RPMI7951 (cell line): ENCODE measurements around the gene ELSPBP1. TPM values are rescaled to one million over a fixed set of nuclear protein-coding genes. Genes with fewer than 3 reads are reported as not detected.
"Not testable (repeated sequence)": the region's sequence is repeated elsewhere in the genome, so short reads cannot be mapped to it uniquely, and the experiment has no call there.

Source experiments
- DNase-seq: peaks from one replicate; pipeline ENCODE4 v3.0.0-alpha.2; 2012; ENCODE audit warnings: low read depth
- total RNA-seq: library from RNA; depleted of rRNA; stranded (reverse); fragments of >200 nt; shearing (Covaris generic); gene quantifications from 2 replicates; pipeline ENCODE4 v1.2.3, GENCODE V29; 2014; rRNA removed

The ELSPBP1 gene
- not detected in 2 replicates for total RNA-seq

DNA sequence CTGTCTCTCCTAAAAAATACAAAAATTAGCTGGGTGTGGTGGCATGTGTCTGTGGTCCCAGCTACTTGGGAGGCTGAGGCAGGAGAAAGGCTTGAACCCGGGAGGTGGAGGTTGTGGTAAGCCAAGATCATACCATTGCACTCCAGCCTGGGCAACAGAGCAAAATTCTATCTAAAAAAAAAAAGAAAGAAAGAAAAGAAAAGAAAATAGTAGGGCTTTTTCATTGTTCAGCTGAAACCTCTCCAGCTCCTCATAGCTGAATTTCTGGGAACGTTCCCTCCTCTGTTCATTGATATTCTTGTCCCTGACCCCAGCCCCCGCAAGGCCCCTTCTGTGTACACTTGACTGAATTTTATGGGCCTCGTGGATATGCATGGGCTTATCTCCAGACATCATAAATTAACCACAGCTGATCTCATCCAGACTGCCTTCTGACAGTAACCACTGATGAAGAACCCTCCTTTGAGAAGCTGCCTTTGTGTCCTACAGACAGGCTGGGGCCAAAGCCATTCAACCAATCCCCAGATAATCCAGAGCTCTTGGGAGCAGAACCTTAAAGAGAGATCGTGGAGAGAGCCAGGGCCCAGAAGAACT, at the start of gene ELSPBP1:
ELSPBP1 (plus strand) TSS at position 424 of the 594 bp plus-strand sequence. CDS start 14,036 bp downstream, outside the sequence.
- DNase-seq: peak; percentile 13

DNA sequence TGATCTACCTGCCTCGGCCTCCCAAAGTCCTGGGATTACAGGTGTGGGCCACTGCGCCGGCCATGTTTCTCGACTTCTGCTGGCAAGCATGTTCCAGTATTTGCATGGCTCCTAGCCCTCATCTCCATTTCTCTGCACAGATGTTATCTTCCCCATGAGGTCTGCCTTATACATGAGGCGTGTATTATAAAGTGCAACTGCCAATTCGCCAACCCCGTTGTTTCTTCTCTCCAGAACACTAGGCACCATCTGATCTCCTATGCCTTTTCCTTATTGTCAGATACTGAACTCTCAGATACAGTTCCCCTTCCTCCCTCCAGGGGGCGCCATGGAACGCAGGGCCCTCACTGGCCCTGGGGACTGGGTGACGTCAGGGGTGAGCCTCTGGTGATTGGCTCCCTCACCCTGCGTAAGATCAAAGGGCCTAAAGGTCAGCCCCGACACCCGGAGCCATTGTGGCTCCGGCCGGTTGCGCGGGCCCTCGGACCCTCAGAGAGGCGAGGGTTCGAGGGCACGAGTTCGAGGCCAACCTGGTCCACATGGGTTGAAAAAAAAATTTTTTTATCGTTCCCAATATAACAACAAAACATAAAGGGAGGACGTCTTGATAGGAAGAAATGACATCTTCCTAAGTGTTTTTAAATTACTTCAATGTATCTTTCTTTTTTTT, 44.4 kb upstream of the ELSPBP1 start:
- DNase-seq: not testable (repeated sequence)

DNA sequence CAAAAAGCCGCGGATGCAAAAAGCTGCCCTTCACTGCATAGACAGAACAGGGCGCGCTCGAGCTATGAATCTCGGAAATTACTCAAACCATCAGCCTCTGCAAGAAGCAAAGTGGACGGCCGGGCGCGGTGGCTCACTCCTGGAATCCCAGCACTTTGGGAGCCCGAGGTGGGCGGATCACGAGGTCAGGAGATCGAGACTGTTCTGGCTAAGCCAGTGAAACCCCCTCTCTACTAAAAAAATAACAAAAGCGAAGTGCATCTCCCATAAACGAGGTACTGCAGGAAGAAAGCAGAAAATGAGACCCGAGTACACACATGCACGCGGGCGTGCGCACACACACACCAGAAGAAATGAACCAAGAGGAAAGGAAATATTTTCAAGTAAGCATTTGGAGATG, 42.3 kb upstream of the ELSPBP1 start:
- DNase-seq: not testable (repeated sequence)

DNA sequence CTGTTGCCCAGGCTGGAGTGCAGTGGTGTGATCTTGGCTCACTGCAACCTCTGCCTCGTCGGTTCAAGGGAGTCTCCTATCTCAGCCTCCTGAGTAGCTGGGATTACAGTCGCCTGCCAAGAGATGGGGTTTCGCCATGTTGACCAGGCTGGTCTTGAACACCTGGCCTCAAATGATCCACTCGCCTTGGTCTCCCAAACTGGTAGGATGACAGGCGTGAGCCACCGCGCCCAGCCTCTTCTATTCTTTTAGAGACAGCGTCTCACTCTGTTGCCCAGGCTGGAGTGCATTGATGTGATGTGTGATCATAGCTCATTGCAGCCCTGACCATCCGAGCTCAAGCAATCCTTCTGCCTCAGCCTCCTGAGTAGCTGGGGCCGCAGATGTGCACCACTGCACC, 38.5 kb upstream of the ELSPBP1 start:
- DNase-seq: not testable (repeated sequence)

DNA sequence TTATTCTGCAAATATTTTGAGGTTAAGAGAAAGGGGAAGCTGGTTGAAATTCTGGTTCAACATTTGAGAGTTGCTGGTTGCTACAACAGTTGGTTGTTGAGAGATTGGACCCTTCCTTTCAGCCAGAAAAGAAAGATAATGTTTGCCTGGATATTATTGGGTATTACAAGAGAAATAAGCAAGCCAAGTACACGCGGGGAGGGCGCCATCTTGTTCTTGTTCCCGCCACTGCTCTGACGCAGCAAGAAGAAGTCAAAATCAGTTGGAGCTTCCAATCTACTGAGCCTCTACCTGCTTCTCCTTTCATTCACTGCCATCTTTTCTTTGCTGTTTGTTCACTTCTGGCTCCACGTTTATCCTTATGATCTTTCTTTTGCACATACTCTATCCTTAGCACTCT, 20.9 kb upstream of the ELSPBP1 start:
- no peak for DNase-seq

DNA sequence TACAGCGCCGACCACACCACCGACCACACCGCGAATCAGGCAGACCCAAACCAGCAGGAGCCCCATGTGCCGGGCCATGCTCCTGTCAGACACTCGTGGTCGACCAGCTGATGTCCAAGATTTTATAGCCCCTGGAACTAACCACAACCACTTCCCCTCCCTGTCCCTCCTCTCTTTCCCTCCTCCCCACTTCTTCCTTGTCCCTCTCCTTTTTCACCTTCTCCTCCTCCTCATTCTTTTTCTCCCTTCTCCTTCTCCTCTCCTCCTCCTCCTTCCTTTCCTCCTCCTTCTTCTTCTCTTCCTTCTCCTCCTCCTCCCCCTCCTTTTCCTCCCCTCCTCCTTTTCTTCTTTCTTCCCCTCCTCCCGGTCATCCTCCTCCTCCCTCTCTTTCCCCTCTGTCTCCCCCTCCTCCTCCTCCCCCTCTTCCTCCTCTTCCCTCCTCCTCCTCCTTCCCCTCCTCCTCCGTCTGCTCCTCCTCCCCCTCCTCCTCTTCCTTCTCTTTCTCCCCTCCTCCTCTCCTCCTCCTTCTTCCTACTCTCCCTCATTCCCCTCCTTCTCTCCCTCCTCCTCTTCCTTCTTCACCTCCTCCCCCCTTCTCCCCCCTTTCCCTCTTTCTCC, 3.1 kb upstream of the ELSPBP1 start:
- DNase-seq: no peak

DNA sequence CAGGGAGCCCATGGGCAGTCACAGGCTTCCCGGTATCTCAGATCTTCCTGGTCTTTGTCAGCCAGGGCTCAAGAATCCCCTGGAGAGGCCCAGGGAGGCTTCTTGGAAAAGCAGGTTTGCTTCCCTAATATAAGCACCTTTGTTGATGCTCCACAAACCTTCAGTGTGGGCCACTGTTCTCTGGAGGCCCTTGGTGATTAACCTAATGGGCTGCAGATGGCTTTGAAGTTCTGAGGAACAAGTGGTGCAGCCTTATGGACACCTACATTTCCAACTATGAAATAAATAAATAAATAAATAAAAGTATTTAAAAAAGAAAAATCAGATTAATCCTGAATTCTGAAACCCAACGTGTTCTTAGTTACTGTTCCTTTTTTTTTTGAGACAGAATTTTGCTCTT, 2.4 kb upstream of the ELSPBP1 start, which contains the start of gene BSPH1:
BSPH1 (minus strand) TSS at position 101 of the 400 bp plus-strand sequence; CDS start at position 12, 89 bp downstream.
- no peak for DNase-seq

DNA sequence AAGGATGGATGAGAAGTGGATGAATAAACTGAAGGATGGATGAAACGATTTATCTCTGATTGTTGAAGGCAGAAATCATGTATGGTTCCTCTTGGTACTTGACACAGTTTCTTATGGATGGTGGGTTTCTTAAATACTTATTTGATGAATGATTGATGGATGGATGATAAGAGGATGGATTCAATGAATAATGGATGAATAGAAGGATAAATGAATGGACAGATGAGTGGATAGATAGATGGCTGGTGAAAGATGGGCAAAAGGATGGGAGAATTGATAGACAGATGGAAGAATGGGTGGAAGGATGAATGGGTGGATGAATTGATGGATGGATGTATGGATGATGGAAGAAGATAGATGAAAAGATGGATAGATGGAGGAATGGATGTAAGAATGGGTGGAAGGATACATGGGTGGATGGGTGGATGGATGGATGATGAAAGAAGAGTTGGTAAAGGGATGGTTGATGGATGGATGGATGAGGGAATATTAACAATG, 1.8 kb downstream of the ELSPBP1 start:
- no peak for DNase-seq

DNA sequence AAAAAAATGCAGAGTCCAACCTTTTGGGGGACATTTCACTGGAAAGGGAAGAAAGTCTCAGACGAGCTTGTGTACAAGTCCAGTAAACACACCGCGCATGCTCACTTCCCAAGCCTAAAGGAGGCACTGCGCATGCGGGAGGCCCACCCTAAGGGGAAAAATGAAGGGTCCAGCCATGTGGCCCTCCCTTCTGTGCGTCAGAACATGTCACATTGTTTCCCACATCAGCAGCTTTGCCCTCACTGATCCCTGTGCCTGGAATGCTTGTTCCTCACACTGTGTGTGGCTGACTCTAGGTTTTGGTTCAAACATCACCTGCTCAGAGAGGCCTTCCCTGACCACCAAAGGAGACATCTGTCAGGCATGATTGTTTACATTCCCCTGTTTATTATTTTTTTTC, 4.4 kb downstream of the ELSPBP1 start:
- no peak for DNase-seq

DNA sequence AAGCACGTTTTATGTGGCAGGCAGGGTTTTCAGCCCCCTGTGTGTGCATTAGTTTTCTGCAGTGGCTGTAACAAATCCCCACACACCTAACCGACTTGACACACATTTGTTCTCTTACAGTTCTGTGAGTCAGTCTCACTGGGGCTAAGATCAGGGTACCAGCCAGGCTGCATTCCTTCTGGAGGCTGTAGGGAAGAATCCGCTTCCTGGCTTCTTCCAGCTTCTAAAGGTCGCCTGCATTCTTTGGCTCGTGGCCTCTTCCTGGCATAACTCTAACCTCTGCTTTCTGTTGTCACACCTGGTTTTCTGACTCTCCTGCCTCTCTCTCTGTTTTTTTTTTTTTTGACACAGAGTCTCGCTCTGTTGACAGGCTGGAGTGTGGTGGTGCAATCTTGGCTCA, 6.4 kb downstream of the ELSPBP1 start:
- no peak for DNase-seq

DNA sequence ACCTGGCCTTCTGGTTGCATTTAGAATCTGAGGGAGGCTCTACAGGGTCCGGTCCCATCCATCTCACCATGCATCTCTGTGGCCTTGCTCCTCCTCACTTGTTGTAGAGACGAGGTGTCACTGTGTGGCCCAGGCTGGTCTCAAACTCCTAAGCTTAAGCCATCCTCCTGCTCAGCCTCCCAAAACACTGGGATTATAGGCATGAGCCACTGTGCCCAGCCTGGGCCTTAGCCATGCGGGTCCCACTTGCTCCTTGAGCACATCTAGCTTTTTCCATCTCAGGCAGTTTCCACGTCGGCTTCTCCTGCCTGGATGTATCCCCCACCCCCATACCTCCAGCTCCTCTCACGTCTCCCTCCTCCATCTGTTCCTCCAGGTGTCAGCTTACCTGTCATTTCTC, 9.8 kb downstream of the ELSPBP1 start:
- no peak for DNase-seq

DNA sequence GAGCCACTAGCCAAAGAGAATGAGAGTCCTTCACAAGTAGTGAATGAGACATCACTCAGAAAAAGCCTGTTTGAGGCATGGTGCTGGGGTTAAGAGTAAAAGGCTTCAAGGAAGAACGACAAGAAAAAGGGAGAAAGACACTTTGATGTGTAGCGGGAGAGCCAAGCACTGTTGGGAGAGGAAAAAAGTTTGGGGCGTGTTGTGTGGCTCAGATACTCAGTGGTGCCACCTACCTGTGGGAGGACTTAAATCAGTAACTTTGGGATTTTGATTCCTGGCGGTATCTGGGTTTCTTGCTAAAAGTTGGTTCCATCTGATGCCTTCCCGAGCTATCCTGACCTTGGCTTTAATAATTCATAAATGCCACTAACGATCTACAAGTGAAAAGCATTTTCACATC, 12.3 kb downstream of the ELSPBP1 start:
- DNase-seq: peak; percentile 15

DNA sequence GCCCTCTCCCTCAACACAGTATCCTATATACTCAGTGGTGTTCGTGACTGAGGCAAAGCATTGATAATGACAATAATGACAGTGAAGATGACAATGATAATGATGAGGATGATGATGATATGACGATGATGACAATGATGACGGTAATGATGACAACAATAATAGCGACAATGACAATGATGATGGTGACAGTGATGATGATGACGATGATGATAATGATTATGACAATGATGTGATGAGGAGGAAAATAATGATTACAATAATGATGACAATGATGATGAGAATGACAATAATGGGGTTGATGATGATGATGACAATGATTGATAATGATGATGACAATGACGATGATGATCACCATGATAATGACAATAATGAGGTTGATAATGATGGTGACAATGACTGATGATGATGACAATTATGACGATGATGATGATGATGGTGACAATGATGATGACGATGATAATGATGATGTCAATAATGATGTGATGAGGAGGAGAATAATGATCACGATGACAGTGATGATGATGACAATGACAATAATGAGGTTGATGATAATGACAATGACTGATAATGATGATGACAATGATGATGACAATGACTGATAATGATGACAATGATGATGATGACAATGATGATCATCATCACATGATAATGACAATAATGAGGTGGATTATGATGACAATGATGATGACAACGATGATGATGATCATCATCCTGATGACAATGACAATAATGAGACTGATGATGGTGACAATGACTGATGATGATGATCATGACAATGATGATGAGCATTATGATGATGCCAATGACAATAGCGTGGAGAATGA, 16.7 kb downstream of the ELSPBP1 start:
- no peak for DNase-seq

DNA sequence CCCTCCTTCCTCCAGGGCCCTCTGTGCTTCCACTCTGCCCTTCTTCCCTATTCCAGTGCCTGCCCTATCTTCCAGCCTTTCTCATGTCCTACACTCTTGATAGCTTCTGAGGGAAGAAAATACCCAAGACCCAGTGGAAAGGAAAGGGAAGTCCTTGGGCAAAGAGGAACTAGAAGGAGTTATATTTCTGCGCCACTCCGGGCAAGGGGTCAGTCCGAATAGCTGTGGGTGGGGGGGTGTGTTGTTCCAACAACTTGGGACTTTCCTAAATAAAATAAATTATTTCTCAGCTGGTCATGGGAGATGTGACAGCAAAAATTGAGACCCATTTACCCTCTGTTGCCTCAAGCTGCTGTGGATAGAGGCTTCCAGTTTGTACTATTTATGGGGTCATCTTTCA, 26.3 kb downstream of the ELSPBP1 start:
- DNase-seq: no peak

DNA sequence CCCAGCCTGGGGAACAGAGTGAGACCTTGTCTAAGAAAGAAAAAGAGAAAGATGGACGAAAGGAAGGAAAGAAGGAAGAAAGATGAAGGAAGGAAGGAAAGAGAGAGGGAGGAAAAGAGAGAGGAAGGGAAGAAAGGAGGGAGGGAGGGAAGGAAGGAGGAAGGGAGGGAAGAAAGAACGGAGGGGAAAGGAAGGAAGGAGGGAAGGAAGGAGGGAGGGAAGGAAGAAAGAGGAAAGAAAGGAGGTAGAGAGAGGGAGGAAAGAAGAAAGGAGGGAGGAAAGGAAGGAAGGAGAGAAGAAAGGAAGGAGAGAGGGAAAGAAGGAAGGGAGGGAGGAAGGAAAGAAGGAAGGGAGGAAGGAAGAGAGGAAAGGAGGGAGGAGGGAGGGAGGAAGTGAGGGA, 28.6 kb downstream of the ELSPBP1 start:
- DNase-seq: no peak

DNA sequence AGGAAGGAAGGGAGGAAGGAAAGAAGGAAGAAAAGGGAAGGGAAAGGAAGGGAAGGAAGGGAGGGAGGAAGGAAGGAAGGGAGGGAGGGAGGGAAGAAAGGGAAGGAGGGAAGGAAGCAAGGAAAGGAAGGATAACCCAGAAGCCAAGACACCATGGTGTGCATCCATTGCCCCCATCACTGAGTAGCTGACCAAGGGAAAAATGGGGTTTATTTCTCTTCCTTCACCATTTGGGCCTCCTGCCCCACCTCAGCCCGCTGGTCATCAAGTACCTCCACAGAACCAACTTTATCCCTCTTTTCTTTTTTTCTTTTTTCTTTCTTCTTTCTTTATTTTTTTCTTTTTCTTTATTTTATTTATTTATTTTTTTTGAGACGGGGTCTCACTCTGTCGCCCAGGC, 29.1 kb downstream of the ELSPBP1 start:
- DNase-seq: no peak

DNA sequence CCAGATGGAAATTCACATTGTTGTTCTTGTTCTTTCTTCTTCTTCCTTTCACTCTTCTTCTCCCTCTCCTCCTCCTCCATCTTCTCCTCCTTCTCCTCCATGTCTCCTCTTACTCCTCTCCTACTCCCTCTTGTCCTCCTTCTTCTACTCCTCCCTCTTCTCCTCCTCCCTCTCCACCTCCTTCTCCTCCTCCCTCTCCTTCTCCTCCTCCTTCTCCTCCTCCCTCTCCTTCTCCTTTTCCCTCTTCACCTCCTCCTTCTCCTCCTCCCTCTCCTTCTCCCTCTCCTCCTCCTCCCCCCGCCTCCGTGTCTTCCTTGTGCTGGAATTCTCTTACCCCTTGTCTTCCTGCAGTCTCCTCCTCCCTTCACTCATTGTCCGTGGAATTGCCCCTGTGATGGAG, 31.0 kb downstream of the ELSPBP1 start:
- DNase-seq: no peak

DNA sequence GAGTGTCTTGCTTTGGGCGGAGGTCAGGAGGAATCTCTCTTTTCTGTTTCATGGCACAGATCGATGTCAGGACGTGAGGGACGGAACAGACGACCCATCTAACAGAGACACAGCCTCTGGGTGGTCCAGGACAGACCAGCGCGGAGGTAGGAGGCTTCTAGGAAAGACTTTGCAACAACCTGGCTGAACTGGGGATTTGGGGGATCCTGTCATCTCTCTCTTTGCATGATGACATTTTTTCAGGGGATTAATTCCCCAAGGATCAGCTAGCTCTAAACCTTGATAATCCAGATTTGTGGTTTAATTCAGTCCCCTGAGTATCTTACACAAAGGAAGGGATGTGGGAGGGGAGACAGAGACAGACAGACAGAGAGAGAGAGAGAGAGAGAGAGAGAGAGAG, 35.0 kb downstream of the ELSPBP1 start:
- no peak for DNase-seq

DNA sequence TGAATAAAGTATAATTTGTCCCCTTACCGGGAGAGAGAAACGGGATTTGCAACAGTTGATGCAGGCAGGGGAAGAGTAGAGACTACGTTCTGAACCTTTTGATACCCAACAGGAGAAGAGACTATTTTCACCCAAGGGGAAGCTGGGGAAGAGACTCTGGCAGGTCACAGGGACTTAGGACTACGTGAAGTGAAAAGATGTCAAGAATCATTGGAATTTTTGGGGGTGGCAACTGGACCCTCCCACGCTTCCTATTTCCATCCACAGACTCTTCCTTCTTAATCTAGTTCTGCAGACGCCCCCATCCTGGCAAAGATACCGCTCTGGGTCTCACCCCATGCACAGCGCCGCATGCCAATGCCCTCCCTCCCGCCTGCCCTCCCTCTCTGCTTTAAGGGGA, 35.6 kb downstream of the ELSPBP1 start:
- no peak for DNase-seq

DNA sequence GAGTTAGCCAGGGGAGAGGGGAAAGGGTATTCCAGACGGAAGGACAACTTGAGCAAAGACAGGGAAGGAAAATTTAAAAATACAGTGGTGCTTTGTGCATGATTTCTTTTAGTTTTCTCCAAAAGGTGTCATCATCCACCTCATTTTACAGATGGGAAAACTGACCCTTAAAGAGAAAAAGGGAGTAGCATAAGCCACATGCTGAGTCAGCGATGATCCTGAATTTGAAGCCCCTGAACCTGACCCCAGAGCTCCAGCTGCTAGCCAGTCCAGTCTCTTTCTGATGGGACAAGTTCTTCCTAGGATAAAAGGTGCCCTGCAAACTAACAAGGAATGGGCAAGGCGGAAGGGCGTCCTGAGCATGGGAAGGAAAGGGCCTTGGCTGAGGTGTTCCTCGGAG, 39.2 kb downstream of the ELSPBP1 start:
- no peak for DNase-seq

DNA sequence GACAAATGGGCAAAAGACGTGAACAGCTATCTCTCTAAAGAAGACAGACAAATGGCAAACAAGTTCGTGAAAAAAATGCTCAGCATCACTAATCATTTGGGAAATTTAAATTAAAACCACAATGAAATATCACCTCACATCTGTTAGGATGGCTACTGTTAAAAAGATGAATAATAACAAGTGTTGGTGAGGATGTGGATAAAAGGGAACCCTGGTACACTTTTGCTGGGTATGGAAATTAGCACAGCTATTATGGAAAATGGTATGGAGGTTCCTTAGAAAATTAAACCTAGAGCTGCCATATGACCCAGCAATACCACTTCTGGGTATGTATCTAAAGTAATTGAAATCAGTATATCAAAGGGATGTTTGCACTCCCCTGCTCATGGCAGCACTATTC, 42.3 kb downstream of the ELSPBP1 start:
- no peak for DNase-seq
